ENCODE data around the gene CYP4V2.
"Not testable (repeated sequence)": the region's sequence is repeated elsewhere in the genome, so short reads cannot be mapped to it uniquely, and the experiment has no call there.

CYP4V2 gene

GRCh38 chr4:186240452-186240847 is 49.1 kb downstream of the CYP4V2 start:
- DNase-seq = no peak

- no peak for DNase-seq
Observed at GRCh38 chr4:186240848-186241491, 49.6 kb downstream of the CYP4V2 start.

- no peak for DNase-seq
Observed at GRCh38 chr4:186241616-186242015, 50.2 kb downstream of the CYP4V2 start.

GRCh38 chr4:186242031-186242430 is 50.7 kb downstream of the CYP4V2 start:
- DNase-seq = not testable (repeated sequence)

GRCh38 chr4:186243331-186243730 is 52.0 kb downstream of the CYP4V2 start:
- no peak for DNase-seq

DNA sequence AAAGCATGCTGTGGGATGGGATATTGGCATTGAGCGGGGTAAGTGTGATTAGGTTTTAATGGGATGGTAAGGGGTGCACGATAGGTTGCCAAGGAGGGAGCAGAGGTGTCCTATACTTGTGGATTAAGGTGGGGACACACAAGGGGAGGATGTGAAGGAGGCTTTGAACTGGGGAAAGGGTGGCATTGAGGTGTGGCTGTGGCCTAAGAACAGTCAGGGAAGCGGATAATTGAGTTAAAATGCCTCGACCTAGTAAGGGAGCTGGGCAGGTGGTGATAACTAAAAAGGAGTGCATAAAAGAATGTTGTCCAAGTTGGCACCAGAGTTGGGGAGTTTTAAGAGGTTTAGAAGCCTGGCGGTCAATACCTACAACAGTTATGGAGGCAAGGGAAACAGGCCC is 53.5 kb downstream of the CYP4V2 start:
- DNase-seq = no peak

DNA sequence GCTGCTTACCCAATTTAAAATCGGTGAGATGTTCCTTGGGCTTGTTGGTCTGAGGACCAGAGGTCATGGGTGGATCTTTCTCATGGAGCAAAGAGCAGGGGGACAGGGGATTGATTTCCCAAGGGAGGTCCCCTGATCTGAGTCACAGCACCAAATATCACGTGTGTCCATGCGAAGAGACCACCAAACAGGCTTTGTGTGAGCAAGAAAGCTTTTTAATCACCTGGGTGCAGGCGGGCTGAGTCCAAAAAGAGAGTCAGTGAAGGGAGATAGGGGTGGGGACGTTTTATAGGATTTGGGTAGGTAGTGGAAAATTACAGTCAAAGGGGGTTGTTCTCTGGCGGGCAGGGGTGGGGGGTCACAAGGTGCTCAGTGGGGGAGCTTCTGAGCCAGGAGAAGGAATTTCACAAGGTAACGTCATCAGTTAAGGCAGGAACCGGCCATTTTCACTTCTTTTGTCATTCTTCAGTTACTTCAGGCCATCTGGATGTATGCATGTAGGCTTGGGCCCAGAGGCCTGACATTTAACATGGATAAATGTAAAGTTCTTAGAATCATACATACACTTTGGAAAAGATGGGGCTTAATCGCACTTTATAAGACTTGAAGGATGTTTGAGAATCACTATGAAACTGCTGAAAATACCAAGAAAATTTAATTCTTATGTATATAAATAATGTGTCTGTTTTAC is 55.8 kb downstream of the CYP4V2 start:
- DNase-seq = not testable (repeated sequence)

DNA sequence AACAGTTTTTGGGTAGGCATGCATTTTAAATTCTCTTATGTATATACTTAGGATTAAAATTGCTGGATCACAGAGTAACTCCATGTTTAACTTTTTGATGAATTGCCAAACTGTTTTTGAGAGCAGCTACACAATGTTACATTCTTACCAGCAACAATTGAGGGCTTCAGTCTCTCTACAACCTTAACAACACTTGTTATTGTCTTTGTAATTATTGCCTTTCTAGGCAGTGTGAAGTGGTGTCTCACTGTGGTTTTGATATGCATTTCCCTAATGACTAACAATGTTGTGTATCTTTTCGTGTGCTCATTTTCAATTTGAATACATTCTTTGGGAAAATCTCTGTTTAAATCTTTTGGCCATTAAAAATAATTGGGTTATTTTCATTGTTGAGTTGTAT is 57.3 kb downstream of the CYP4V2 start:
- no peak for DNase-seq

GRCh38 chr4:186249785-186250754 is 58.7 kb downstream of the CYP4V2 start:
- no peak for DNase-seq

GRCh38 chr4:186250760-186251159 is 59.4 kb downstream of the CYP4V2 start:
- DNase-seq = no peak

- DNase-seq = no peak
Observed at GRCh38 chr4:186255122-186255521, 63.8 kb downstream of the CYP4V2 start.

GRCh38 chr4:186258216-186258811 is 66.9 kb downstream of the CYP4V2 start:
- DNase-seq = no peak

- no peak for DNase-seq
Observed at GRCh38 chr4:186260117-186260503, 68.7 kb downstream of the CYP4V2 start.
